DOHH2 (cell line): Measurements from ENCODE around the gene PCSK9.

Experiments used
- H3F3A ChIP-seq: fragments of 200-600 bp; sonication (generic), shearing (Covaris generic); 2 replicates; pipeline ENCODE4 v1.6.0; 2016; ENCODE audit warnings: antibody characterized with exemption, mild to moderate bottlenecking; ENCODE audit not compliant: control insufficient read depth, insufficient read depth
- H3K27ac ChIP-seq: fragments of 200-600 bp; sonication (generic); 2 replicates; pipeline ENCODE4 v1.5.1; 2014; ENCODE audit warnings: low read depth, mild to moderate bottlenecking, low read length, moderate library complexity
- H3K27me3 ChIP-seq: fragments of 200-600 bp; sonication (generic); 2 replicates; pipeline ENCODE4 v1.6.1; 2014; ENCODE audit warnings: mild to moderate bottlenecking, low read length, mixed read lengths; ENCODE audit not compliant: control insufficient read depth
- H3K36me3 ChIP-seq: fragments of 200-600 bp; sonication (generic); 2 replicates; pipeline ENCODE4 v1.6.1; 2014; ENCODE audit warnings: mild to moderate bottlenecking, low read length, moderate library complexity, mixed read lengths; ENCODE audit not compliant: control insufficient read depth
- H3K4me1 ChIP-seq: fragments of 200-600 bp; sonication (generic); 2 replicates; pipeline ENCODE4 v1.6.1; 2014; ENCODE audit warnings: mild to moderate bottlenecking, low read length, mixed read lengths; ENCODE audit not compliant: control insufficient read depth
- H3K4me2 ChIP-seq: fragments of 200-600 bp; sonication (generic); 2 replicates; pipeline ENCODE4 v1.6.0; 2014; ENCODE audit warnings: mild to moderate bottlenecking, low read length, moderate library complexity
- H3K4me3 ChIP-seq: fragments of 200-600 bp; sonication (generic); 2 replicates; pipeline ENCODE4 v1.5.1; 2014; ENCODE audit warnings: mild to moderate bottlenecking, low read length, mixed read lengths
- H3K79me2 ChIP-seq: fragments of 200-600 bp; sonication (generic); 2 replicates; pipeline ENCODE4 v1.6.1; 2014; ENCODE audit warnings: mild to moderate bottlenecking, low read length, mixed read lengths; ENCODE audit not compliant: control insufficient read depth
- H3K9me2 ChIP-seq: fragments of 200-600 bp; sonication (generic); replicated peaks from 2 replicates; pipeline ENCODE4 v1.6.1; 2014; ENCODE audit warnings: mild to moderate bottlenecking, low read length, mixed read lengths; ENCODE audit not compliant: control insufficient read depth
- H3K9me3 ChIP-seq: fragments of 200-600 bp; sonication (generic); 2 replicates; pipeline ENCODE4 v1.6.1; 2014; ENCODE audit warnings: antibody characterized with exemption, low read length, mixed read lengths; ENCODE audit not compliant: control insufficient read depth, insufficient read depth
- H4K20me1 ChIP-seq: fragments of 200-600 bp; sonication (generic); 2 replicates; pipeline ENCODE4 v1.6.0; 2014; ENCODE audit warnings: low read depth, mild to moderate bottlenecking, antibody characterized with exemption, low read length, moderate library complexity; ENCODE audit not compliant: control insufficient read depth, insufficient read depth
- CTCF ChIP-seq: fragments of 200-600 bp; sonication (generic); IDR thresholded peaks from one replicate; pipeline ENCODE4 v1.5.1; 2014; ENCODE audit warnings: antibody characterized with exemption, mild to moderate bottlenecking, low read depth, low read length; ENCODE audit not compliant: poor library complexity, severe bottlenecking
- EZH2phosphoT487 ChIP-seq: fragments of 200-600 bp; sonication (generic); IDR thresholded peaks from 2 replicates; pipeline ENCODE4 v1.6.1; 2017; ENCODE audit warnings: borderline replicate concordance, mild to moderate bottlenecking, antibody characterized with exemption, low read length, moderate library complexity, mixed read lengths

Gene PCSK9

DNA sequence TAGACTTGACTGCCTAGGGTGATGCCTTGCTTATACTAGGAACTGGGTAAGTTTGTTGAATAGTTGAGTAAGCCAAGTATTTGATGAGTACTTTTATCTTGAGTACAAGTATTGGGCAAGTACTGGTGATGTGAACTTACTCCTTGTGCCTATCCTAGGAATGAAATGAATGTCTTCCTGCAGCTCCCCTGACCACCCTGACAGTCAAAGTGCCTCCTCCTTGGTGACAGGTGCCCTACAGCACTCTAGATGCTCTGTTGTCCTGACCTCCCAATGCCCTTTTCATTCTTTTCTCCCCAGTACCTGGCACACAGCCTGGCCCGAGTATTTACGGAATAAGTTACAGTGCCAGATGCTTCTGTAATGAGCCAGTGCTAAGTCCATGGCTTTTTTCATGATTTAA, 25.5 kb downstream of the PCSK9 start:
- H3K4me3 ChIP-seq = no peak overlapping the region
- H3F3A ChIP-seq = no peaks in the 10 kb centered on the region
- peaks cover 29% of the 10 kb centered on the region for H3K36me3 ChIP-seq
- no peak overlapping the region for H3K4me2 ChIP-seq
- H3K9me2 ChIP-seq = no peaks in the 10 kb centered on the region
- H3K79me2 ChIP-seq = no peaks in the 10 kb centered on the region
- no peaks in the 10 kb centered on the region for H3K27me3 ChIP-seq
- no peaks in the 10 kb centered on the region for H4K20me1 ChIP-seq
- TF ChIP-seq EZH2phosphoT487 = no peak
- no peak for TF ChIP-seq CTCF
- no peak overlapping the region for H3K27ac ChIP-seq
- no peaks in the 10 kb centered on the region for H3K4me1 ChIP-seq
- H3K9me3 ChIP-seq = no peaks in the 10 kb centered on the region

DNA sequence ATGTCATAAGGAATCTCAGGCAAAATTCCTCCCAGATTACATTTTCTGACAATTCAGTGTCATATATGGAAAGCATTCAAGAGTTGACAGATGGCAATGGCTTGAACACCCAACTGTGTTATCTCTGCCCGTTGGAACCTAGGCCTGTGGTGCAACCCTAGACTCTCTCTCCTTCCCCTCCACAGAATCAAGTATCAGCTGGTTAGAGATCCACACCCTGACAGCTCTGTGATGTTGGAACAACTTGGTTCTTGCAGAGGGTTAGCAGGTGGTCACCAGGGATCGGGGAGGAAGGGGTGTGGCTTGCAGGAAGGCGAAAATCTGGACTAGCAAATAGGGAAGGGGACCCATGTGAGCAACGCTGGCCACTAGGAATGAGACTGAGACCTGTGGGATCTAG, 26.3 kb downstream of the PCSK9 start:
- H3K4me3 ChIP-seq = no peak overlapping the region
- H3K9me3 ChIP-seq = no peaks in the 10 kb centered on the region
- H4K20me1 ChIP-seq = no peaks in the 10 kb centered on the region
- no peak overlapping the region for H3K4me2 ChIP-seq
- no peaks in the 10 kb centered on the region for H3K27me3 ChIP-seq
- no peaks in the 10 kb centered on the region for H3K79me2 ChIP-seq
- no peaks in the 10 kb centered on the region for H3F3A ChIP-seq
- H3K9me2 ChIP-seq = no peaks in the 10 kb centered on the region
- H3K36me3 ChIP-seq = peaks cover 37% of the 10 kb centered on the region
- no peaks in the 10 kb centered on the region for H3K4me1 ChIP-seq
- TF ChIP-seq CTCF (no peak), EZH2phosphoT487 (no peak)
- H3K27ac ChIP-seq = no peak overlapping the region

DNA sequence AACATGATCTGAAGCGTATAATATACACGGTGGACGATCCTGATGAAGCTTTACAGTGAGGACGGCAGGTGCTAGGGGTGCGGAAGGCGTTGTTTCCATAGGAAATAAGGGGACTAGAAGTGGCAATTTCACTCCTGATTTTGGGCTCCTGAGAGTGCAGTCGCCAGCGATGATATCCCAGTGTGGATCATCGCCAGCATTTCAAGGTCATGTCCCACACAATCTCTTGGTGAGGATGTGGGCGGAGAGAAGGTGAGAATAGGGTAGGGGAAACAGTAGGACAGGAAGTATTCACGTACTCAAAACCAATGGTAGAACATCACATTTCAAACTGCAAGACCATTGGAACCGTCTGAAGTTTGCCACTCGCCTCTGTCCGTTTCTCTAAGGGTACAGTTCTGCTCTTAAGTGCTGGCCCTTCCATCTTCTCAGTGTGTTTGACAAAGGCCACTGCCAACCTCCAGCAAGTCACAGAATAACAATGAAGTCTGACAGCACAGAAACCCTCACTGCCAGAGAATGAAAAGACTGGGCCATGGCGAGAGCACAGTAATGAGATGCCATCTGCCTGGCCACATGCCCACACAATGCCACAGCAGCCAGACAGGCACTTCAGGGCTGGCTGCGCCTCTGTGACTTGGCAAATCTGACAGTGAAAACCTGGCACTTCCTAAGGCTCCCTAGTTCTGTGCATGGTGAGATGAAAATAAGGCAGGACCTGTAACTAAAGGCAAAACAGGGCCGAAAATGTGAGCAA, 27.9 kb downstream of the PCSK9 start:
- Histone ChIP-seq H3F3A (no peaks in the 10 kb centered on the region), H3K4me1 (no peaks in the 10 kb centered on the region), H3K27me3 (no peaks in the 10 kb centered on the region), H3K27ac (no peak overlapping the region), H4K20me1 (no peaks in the 10 kb centered on the region), H3K9me3 (no peaks in the 10 kb centered on the region), H3K4me2 (no peak overlapping the region), H3K4me3 (no peak overlapping the region), H3K79me2 (no peaks in the 10 kb centered on the region), H3K9me2 (no peaks in the 10 kb centered on the region), H3K36me3 (peaks cover 52% of the 10 kb centered on the region)
- TF ChIP-seq CTCF = no peak
- no peak for TF ChIP-seq EZH2phosphoT487
